Body of pancreas (tissue), 4 donors: Measurements from ENCODE around the gene LTBP4. TPM values are rescaled to one million over a fixed set of nuclear protein-coding genes. Genes with fewer than 3 reads are reported as not detected.
A peak's percentile ranks its signal among the peaks of the same experiment; 100 is the strongest.

Experiments
- ATAC-seq: fragments of 150-250 bp; one replicate; pipeline ENCODE4 v1.9.1; 2016
- DNase-seq, 4 donors: peaks; one replicate each; pipeline ENCODE4 v3.0.0-alpha.2; 2019
- H3K27ac ChIP-seq, 4 donors: fragments of 200-600 bp; sonication (generic); 1 replicate in 3 of 4; 2 replicates in 1 of 4; pipeline versions ENCODE4 v1.5.1 to v1.6.1; 2016 to 2019; ENCODE audit warnings: mild to moderate bottlenecking in 1 of 4, mixed read lengths in 1 of 4, moderate library complexity in 1 of 4
- H3K27me3 ChIP-seq, 2 donors: fragments of 200-600 bp; sonication (generic); one replicate each; pipeline ENCODE4 v1.6.0; 2016; ENCODE audit warnings: mild to moderate bottlenecking in 1 of 2
- H3K36me3 ChIP-seq, 2 donors: fragments of 200-600 bp; sonication (generic); replicated peaks in 1 of 2; 2 replicates each; pipeline ENCODE4 v1.5.1; 2016; ENCODE audit warnings: low read depth in 2 of 2; ENCODE audit not compliant: insufficient read depth in 1 of 2
- H3K4me1 ChIP-seq: fragments of 200-600 bp; sonication (generic); one replicate; pipeline ENCODE4 v1.6.0; 2016
- H3K4me3 ChIP-seq, 2 donors: fragments of 200-600 bp; sonication (generic); 1 replicate in 1 of 2; 2 replicates in 1 of 2; pipeline ENCODE4 v1.5.1; 2016 to 2019
- H3K9me3 ChIP-seq, 3 donors: fragments of 200-600 bp; sonication (generic); 1 replicate in 2 of 3; 2 replicates in 1 of 3; pipeline ENCODE4 v1.5.1; 2016
- CTCF ChIP-seq, 7 experiments: fragments of 450-650 bp in 4 of 7; fragments of 200-600 bp in 3 of 7; sonication (generic) in 3 of 7; IDR thresholded peaks; one replicate each; pipeline ENCODE4 v1.5.1; 2016 to 2019; ENCODE audit warnings: antibody characterized with exemption in 7 of 7
- POLR2A ChIP-seq, 3 donors: fragments of 450-650 bp; IDR thresholded peaks; one replicate each; pipeline ENCODE4 v1.6.1; 2016; ENCODE audit warnings: antibody characterized with exemption in 3 of 3, mild to moderate bottlenecking in 2 of 3
- WGBS, 2 donors: methylation state at CpG; one replicate each; pipeline ENCODE4 v1.1.5; 2017; 5-methylcytosine and 5-hydroxymethylcytosine counted together
- intact Hi-C: fragments of 100-400 bp; cut with DNase I; formaldehyde crosslinking; loops from one replicate; pipeline ENCODE4 v1.15.1; 2023
- total RNA-seq, 2 donors: library from RNA; depleted of rRNA; stranded (reverse); fragments of >200 nt; gene quantifications; one replicate each; pipeline ENCODE4 v1.1.0, GENCODE V29; 2016

LTBP4 gene
- total RNA-seq, 2 donors from 2014 or later: 45.1 to 195 TPM

- DNase-seq (no peak), ATAC-seq (no peak)
- no peak overlapping the region for H3K27ac ChIP-seq
- peaks cover 17% of the 10 kb centered on the region for H3K4me1 ChIP-seq
- no peaks in the 10 kb centered on the region for H3K36me3 ChIP-seq
- WGBS, 2 donors: 48 to 56% methylated on average over 1 of the region's 1 CpG
- intact Hi-C loops: loop anchor here (5.0 kb wide), 1 partner anchor 486 kb away; no protein-coding TSS in a partner anchor
- no peaks in the 10 kb centered on the region for H3K9me3 ChIP-seq
- TF ChIP-seq CTCF (IDR thresholded peaks at IDR 0.05): no peak
- TF ChIP-seq POLR2A (IDR thresholded peaks at IDR 0.05): no peak
- H3K27me3 ChIP-seq: no peaks in the 10 kb centered on the region
- H3K4me3 ChIP-seq: no peak overlapping the region
Measured at GRCh38 chr19:40661616-40662015, 60.4 kb downstream of the LTBP4 start.

GRCh38 chr19:40662925-40663694 lies 61.9 kb downstream of the LTBP4 start:
- WGBS, 2 donors: 0% methylated on average over 28 to 60 of the region's 60 CpGs
- intact Hi-C loops: loop anchor here (5.0 kb wide), 1 partner anchor 484 kb away; no protein-coding TSS in a partner anchor
- Histone ChIP-seq H3K27me3 (no peaks in the 10 kb centered on the region), H3K9me3 (no peaks in the 10 kb centered on the region), H3K27ac (peak overlapping the region; percentile 55 to 83 (median 74)), H3K4me3 (peak overlapping the region; percentile 29 to 33), H3K4me1 (peaks cover 17% of the 10 kb centered on the region), H3K36me3 (no peaks in the 10 kb centered on the region)
- TF ChIP-seq POLR2A (IDR thresholded peaks at IDR 0.05): peak in 2 of 3 donors; percentile 23 to 33
- peak in 6 of 7 experiments; percentile 98 to 99 (median 99) for TF ChIP-seq CTCF (IDR thresholded peaks at IDR 0.05)
- peak; percentile 88 for ATAC-seq
- peak; percentile 90 to 93 (median 92) for DNase-seq

- Histone ChIP-seq H3K4me3 (no peak overlapping the region), H3K36me3 (peaks cover 0 to under 1% of the 10 kb centered on the region in 2 donors), H3K4me1 (peaks cover 17% of the 10 kb centered on the region), H3K27me3 (no peaks in the 10 kb centered on the region), H3K27ac (peak overlapping the region in 3 of 4 donors; percentile 72 to 83 (median 77)), H3K9me3 (no peaks in the 10 kb centered on the region)
- WGBS, 2 donors: 52 to 60% methylated on average over 20 to 24 of the region's 24 CpGs
- intact Hi-C loops: loop anchor here (5.0 kb wide), 1 partner anchor 483 kb away; no protein-coding TSS in a partner anchor
- TF ChIP-seq POLR2A (IDR thresholded peaks at IDR 0.05) (peak in 1 of 3 donors; percentile 4), CTCF (IDR thresholded peaks at IDR 0.05) (no peak)
- DNase-seq (peak in 1 of 4 donors; percentile 27), ATAC-seq (peak; percentile 3)
Measured at GRCh38 chr19:40663695-40664692, 62.8 kb downstream of the LTBP4 start.

- TF ChIP-seq POLR2A (IDR thresholded peaks at IDR 0.05) (no peak), CTCF (IDR thresholded peaks at IDR 0.05) (no peak)
- WGBS, 2 donors: 88 to 93% methylated on average over 13 to 14 of the region's 14 CpGs
- DNase-seq (no peak), ATAC-seq (no peak)
- Histone ChIP-seq H3K9me3 (no peaks in the 10 kb centered on the region), H3K4me3 (no peak overlapping the region), H3K27ac (no peak overlapping the region), H3K36me3 (peaks cover 0 to 5% of the 10 kb centered on the region in 2 donors), H3K4me1 (peaks cover 17% of the 10 kb centered on the region), H3K27me3 (no peaks in the 10 kb centered on the region)
- intact Hi-C loops: no loop called here
Measured at GRCh38 chr19:40666803-40667438, 65.8 kb downstream of the LTBP4 start.
